DMS153 treated with DMSO at 0.1 percent for 48 hours (cell line): Measurements from ENCODE around the gene TMEM35A.
"Not testable (repeated sequence)": the region's sequence is repeated elsewhere in the genome, so short reads cannot be mapped to it uniquely, and the experiment has no call there.

Source experiments
- DNase-seq: peaks from one replicate; lab custom pipeline; 2025; ENCODE audit not compliant: unreplicated experiment; lab: John Stamatoyannopoulos, UW

Gene TMEM35A

DNA sequence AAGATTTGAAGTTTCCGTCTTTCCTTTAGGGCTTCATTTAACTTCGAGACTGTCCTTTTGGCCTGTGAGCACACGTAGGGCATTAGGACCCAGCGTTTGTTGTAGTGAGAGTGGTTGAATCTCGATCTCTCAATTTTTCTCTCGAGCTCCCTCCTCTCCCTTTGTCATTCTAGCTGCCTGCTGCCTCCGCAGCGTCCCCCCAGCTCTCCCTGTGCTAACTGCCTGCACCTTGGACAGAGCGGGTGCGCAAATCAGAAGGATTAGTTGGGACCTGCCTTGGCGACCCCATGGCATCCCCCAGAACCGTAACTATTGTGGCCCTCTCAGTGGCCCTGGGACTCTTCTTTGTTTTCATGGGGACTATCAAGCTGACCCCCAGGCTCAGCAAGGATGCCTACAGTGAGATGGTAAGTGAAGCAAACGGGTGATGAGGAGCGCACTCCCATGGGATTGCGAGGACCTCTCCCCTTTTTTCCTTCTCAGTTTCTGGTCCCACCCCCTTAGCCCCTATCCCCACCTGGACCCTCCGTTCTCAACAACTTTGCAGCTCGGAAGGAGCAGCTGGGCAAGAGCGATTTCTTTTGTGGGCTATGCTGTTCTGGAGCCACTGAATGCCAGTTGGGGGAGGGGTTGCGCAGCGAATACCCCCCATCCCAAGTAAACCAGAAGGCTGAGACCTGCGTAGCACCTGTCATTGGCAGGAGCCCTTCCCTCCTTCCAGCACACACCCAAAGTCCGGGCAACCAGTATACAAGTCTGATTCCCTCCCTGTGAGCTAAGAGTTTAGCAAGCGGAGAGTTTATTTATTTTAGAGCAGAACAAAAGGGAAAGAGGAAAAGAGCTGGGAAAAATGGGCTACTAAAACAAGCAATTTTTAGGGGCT is at the start of gene TMEM35A:
Gene TMEM35A (plus strand): TSS at position 164 of the 883 bp plus-strand sequence. CDS start 124 bp downstream, at position 288.
- DNase-seq, result no peak

- DNase-seq, result no peak
Measured at GRCh38 chrX:101029665-101030064, 49.0 kb upstream of the TMEM35A start.

GRCh38 chrX:101037231-101037630 is 41.4 kb upstream of the TMEM35A start:
- DNase-seq, result no peak

- no peak for DNase-seq
Measured at GRCh38 chrX:101040197-101040596, 38.5 kb upstream of the TMEM35A start.

GRCh38 chrX:101051153-101051548 is 27.5 kb upstream of the TMEM35A start:
- DNase-seq, result no peak

GRCh38 chrX:101051549-101052302 is 27.0 kb upstream of the TMEM35A start, which contains the start of gene TRMT2B:
Gene TRMT2B (minus strand): TSS chrX:101052111. CDS start chrX:101042289, 9,822 bp downstream.
- DNase-seq, result peak; percentile 43

DNA sequence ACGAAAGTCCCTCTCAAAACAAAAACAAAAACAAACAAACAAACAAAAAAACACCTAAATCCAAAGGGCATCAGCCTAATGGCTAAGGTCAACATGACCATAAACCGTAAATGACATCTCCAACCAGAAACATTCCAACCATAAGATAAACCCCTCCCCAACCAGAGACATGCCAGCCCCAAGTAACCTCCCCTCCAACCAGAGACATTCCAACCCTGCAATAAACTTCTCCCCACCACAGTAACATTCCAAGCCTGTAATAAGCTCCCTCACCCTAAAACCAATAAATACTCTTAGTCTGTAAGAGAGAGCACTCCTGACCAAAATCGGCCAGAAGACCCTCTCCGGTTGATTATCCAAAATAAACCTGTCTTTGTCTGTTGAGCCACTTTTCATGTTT is 22.1 kb upstream of the TMEM35A start:
- DNase-seq, result not testable (repeated sequence)

GRCh38 chrX:101057093-101057714 is 21.5 kb upstream of the TMEM35A start:
- DNase-seq, result no peak

DNA sequence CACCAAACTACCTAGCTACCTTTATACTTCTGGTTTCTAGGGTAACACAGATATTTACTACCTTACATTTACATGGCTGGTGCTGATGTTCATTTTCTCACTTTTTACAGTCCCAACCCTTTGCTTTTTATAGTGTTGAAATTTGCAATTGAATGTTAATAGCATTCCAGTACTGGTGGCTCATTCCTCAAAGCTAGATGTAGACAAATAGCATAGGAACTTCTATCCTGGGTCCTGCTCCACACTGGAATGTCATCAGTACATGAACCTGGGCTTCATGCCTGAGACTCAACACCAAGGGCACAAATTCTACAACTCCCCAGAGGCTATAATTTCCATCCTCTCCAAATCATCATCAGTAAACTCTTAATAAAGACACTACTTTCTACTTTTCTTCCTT is 16.5 kb upstream of the TMEM35A start:
- DNase-seq, result no peak

DNA sequence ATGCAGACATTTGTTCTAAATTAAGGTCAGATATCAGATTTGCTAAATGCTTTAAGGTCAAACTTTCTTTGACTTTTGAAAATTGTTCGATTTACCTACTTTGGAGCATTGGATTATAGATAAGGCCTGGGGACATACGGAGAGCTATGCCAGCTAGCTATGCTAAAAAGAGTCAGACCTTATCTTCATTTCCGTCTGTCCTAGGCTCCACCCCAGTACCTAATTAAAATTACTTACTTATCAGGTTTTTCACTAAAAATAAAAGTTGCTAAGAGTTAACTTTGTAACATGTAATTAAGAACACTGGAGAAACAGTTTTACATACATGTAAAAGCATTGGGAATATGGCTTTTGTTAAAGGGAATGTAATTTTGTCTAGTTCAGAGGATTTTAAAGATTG is 7.1 kb upstream of the TMEM35A start:
- no peak for DNase-seq

DNA sequence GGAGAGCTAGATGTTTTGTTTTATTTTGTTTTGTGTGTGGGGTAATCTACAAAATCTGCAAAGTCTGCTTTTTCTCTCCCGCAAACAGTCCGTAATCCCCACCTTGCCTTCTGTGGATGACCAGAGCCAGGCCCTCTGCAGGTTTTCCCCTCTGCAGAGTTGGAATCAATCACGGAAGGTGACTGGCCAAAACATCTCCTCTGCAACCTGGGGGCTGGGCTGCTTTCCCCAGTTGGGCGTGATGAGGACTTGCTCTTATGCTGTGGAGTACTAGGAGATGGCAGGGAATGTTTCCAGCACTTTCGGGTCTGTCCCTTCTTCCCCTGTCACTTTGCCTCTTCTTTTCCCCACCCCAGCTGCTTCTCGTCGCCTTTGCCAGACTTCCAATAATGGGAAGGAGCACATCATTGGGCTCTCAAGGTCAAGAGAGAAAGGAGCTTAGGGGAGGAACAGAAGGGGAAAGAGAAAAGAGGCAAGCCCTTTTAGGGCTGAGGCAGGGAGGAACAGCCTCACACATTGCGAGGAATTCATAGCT is 1.1 kb downstream of the TMEM35A start:
- no peak for DNase-seq

DNA sequence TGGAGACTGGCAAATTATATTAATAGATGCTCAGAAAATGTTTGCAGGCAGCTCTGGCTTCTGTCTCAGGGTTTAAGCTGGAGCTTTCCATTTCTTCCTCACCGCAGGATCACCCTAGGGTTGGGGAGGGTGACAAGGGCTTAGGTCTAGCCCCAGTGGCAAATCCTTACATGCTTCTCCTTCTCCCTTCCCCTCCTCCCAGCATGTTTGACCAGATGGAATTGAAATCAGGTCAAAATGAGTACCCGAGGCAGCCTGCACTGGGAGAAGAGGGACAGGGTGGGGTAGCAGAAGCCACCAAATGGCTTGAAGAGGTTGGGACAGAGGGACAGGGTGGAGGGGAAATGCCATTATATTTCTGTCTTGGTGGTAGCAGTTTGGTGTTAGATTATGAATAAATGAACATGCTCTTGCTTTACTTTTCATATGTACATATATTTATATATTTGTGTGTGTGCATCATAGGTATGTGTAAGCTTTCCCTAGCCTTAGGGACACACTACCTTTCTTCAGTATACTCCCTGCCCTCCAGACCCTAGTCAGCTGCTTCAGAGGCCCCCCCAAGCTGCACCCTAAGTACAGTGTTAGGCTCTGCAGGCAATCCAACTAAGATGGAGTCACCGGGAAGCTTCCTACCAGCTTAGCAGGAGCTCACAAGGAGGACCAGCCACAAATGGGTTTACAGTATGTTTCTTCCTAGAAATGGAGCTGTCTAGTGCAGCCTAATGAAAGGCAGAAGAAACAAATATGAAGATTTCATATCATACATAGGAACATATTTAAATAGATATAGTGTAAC is 1.8 kb downstream of the TMEM35A start:
- DNase-seq, result no peak

- DNase-seq, result no peak
Measured at GRCh38 chrX:101081231-101081630, 2.6 kb downstream of the TMEM35A start.

- no peak for DNase-seq
Measured at GRCh38 chrX:101091817-101092216, 13.1 kb downstream of the TMEM35A start.

- DNase-seq, result peak; percentile 69
Measured at GRCh38 chrX:101097546-101098453, 19.1 kb downstream of the TMEM35A start, which contains the start of gene CENPI. Gene CENPI (plus strand): TSS chrX:101098204. CDS start chrX:101101071, 2,867 bp downstream.

GRCh38 chrX:101108284-101108683 is 29.6 kb downstream of the TMEM35A start:
- DNase-seq, result no peak

GRCh38 chrX:101117701-101118100 is 39.0 kb downstream of the TMEM35A start:
- DNase-seq, result no peak

DNA sequence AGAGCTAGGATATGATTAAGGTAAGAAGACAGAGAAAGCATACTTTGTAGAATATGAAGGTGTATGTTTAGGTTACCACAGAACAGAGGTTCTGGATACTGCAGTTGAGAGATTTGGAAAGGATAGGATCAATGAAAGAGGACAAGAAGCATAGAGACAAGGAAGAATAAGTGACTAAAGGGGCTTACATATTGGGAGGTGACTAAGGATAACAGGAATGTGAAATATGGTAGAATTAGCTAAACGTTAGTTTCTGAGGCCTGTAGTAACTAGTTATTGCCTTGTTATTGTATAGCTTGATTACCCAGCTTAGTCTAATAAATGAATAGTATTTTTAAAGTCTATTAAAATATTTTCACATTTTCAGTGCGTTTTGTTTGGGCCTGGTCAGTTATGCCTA is 57.6 kb downstream of the TMEM35A start:
- no peak for DNase-seq
